Stimulated activated CD4-positive, alpha-beta T cell treated with anti-CD3 and anti-CD28 coated beads, TNF-alpha, amount 100 ng/mL, for 48 hours (primary cell): ENCODE measurements around the gene IL3.

Experiments used
- DNase-seq, 3 donors: peaks; one replicate each; pipeline ENCODE4 v3.0.0-alpha.2; 2020; ENCODE audit warnings: low read depth in 3 of 3

IL3 gene

GRCh38 chr5:132025403-132025971, 35.0 kb upstream of the IL3 start:
- DNase-seq: no peak

- DNase-seq: no peak
Measured at GRCh38 chr5:132026516-132027008, 33.9 kb upstream of the IL3 start.

GRCh38 chr5:132027027-132027426, 33.4 kb upstream of the IL3 start:
- DNase-seq: no peak

- DNase-seq: no peak
Measured at GRCh38 chr5:132029609-132030330, 30.7 kb upstream of the IL3 start.

GRCh38 chr5:132030610-132031009, 29.8 kb upstream of the IL3 start:
- no peak for DNase-seq

GRCh38 chr5:132032196-132032595, 28.3 kb upstream of the IL3 start:
- DNase-seq: no peak

- DNase-seq: no peak
Measured at GRCh38 chr5:132033122-132033521, 27.3 kb upstream of the IL3 start.

- no peak for DNase-seq
Measured at GRCh38 chr5:132037353-132037752, 23.1 kb upstream of the IL3 start.

- DNase-seq: no peak
Measured at GRCh38 chr5:132044207-132044606, 16.2 kb upstream of the IL3 start.

- no peak for DNase-seq
Measured at GRCh38 chr5:132046880-132047299, 13.6 kb upstream of the IL3 start.

- no peak for DNase-seq
Measured at GRCh38 chr5:132049093-132049492, 11.4 kb upstream of the IL3 start.

- DNase-seq: no peak
Measured at GRCh38 chr5:132049559-132049958, 10.9 kb upstream of the IL3 start.

GRCh38 chr5:132050136-132050535, 10.3 kb upstream of the IL3 start:
- DNase-seq: no peak

- no peak for DNase-seq
Measured at GRCh38 chr5:132050661-132051552, 9.5 kb upstream of the IL3 start.

GRCh38 chr5:132052520-132052919, 7.9 kb upstream of the IL3 start:
- DNase-seq: no peak

GRCh38 chr5:132053483-132053882, 7.0 kb upstream of the IL3 start:
- DNase-seq: no peak

- DNase-seq: no peak
Measured at GRCh38 chr5:132054031-132054696, 6.3 kb upstream of the IL3 start.

GRCh38 chr5:132054697-132055440, 5.6 kb upstream of the IL3 start:
- no peak for DNase-seq

GRCh38 chr5:132055441-132055807, 5.0 kb upstream of the IL3 start:
- DNase-seq: no peak

GRCh38 chr5:132055808-132056609, 4.4 kb upstream of the IL3 start:
- no peak for DNase-seq
